ENCODE measurements around the gene TOMM20L.

DNA sequence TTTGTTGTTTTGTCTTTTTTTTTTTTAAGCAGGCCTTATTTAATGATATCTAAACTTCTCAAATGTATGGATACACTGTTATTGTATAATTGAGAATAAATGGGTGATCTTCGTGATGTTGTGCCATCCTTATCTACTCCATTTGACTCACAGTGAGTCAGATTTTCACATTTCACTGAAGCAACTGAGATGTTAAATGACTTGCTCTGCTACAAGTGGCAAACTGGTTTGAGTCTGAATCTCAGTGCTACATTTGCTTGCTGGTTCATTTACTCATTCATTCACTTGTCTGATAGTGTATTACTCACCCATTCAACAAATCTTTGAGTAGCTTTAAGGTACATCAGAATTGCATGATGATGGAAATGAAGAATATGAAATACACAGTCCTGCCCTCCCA is 34.4 kb downstream of the TOMM20L start:
- TF ChIP-seq GATA2 (IDR thresholded peaks at IDR 0.05; ENCODE audit: low read depth, low read length), result no peak
- no peak for TF ChIP-seq GATA3 (IDR thresholded peaks at IDR 0.05; ENCODE audit: low read depth, low read length)
